Muscle of leg (tissue), 11 donors: ENCODE measurements around the gene RAB29. TPM values are rescaled to one million over a fixed set of nuclear protein-coding genes. Genes with fewer than 3 reads are reported as not detected.
A peak's percentile ranks its signal among the peaks of the same experiment; 100 is the strongest.

Experiments
- DNase-seq: peaks from one replicate; pipeline ENCODE4 v3.0.0; 2013
- H3K27ac ChIP-seq: one replicate; pipeline ENCODE4 v1.5.1; 2013; ENCODE audit warnings: mild to moderate bottlenecking, low read length, control low read depth
- H3K27me3 ChIP-seq: one replicate; pipeline ENCODE4 v1.6.1; 2013; ENCODE audit warnings: low read length; ENCODE audit not compliant: control insufficient read depth, insufficient read depth
- H3K36me3 ChIP-seq: one replicate; pipeline ENCODE4 v1.6.1; 2013; ENCODE audit warnings: low read length; ENCODE audit not compliant: control insufficient read depth, insufficient read depth
- H3K4me1 ChIP-seq: one replicate; pipeline ENCODE4 v1.6.1; 2013; ENCODE audit warnings: low read length; ENCODE audit not compliant: control insufficient read depth, insufficient read depth
- H3K4me3 ChIP-seq: one replicate; pipeline ENCODE4 v1.5.1; 2013; ENCODE audit warnings: low read length, control low read depth
- H3K9me3 ChIP-seq: replicated peaks from 2 replicates; pipeline ENCODE4 v1.6.1; 2013; ENCODE audit warnings: low read depth, low read length; ENCODE audit not compliant: control insufficient read depth
- WGBS: methylation state at CpG from one replicate; pipeline ENCODE4 v1.1.5; 2013; ENCODE audit warnings: missing lambda C conversion rate; ENCODE audit not compliant: insufficient coverage; 5-methylcytosine and 5-hydroxymethylcytosine counted together
- polyA plus RNA-seq, 8 donors: library from polyadenylated mRNA; unstranded; fragments of 120-200 nt; gene quantifications; one replicate each; pipeline versions ENCODE4 v1.2.1 to v1.2.3, GENCODE V29; 2013; ENCODE audit warnings: inconsistent platforms in 1 of 8, low replicate concordance in 1 of 8; ENCODE audit not compliant: insufficient read length in 8 of 8, insufficient read depth in 1 of 8
- total RNA-seq: library from RNA; stranded (reverse); fragments of 120-200 nt; gene quantifications from one replicate; pipeline ENCODE4 v1.2.4, GENCODE V29; 2013

RAB29 gene
- total and polyA plus RNA-seq, 9 donors, result 3.0 to 8.6 (median 3.7) TPM

DNA sequence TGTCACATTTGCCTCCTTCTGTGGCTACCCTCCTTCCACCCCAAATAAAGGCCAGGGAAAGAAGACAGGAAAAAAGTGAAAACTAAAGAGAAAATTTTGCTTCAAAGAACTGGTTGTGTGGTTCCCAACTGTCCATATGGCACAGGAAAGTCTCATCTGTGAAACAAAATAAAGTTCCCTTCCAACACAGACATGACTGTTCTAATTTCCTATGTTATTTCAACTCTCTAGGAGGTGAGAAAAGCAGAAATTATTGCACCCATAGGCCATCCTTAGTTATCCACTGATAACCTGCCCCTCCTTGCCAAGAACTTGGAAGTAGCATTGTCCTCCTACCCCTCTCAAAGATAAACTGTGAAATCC is 8.1 kb upstream of the RAB29 start:
- DNase-seq, result no peak
- no peaks in the 10 kb centered on the region for H3K27me3 ChIP-seq
- H3K4me3 ChIP-seq, result no peak overlapping the region
- H3K9me3 ChIP-seq, result no peaks in the 10 kb centered on the region
- no peak overlapping the region for H3K27ac ChIP-seq
- H3K4me1 ChIP-seq, result peaks cover 6% of the 10 kb centered on the region
- no peaks in the 10 kb centered on the region for H3K36me3 ChIP-seq

DNA sequence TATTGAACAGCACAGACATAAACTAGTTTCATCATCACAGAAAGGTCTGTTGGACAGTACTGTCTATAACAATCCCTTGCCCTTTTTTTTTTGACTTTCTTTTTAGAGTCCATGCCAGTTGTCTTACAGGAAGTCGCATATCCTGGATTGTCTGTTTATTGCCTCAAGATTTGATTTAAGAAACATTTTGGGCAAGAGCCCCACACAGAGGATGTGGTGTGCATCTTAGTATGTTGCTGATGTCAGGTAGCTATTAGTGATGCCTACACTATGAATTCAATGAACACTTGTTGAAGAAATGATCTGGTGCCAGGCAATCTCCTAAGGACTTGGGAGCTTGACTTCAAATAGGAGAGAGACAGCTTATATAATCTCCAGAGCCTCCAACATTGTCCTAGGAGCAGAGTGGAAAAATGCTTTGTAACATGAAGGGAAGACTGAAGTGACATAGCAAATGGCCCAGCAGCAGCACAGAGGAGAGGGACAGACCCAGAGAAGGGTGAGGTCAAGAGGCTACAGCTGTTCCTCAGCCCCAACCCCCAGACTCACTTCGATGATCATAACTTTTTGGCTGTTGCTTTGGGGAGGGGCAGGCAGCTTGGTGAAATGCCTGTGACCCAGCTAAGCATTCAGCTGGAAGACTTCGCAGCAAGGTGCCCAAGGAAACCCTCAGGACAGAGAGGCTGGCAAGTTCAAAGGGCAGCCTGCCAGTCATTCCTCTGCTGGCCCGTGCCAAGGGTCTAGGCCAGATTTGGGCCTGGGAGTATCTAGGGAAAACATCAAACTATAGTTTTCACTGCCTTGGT is 7.5 kb upstream of the RAB29 start:
- no peak overlapping the region for H3K4me3 ChIP-seq
- no peaks in the 10 kb centered on the region for H3K36me3 ChIP-seq
- H3K27ac ChIP-seq, result no peak overlapping the region
- H3K4me1 ChIP-seq, result peaks cover 6% of the 10 kb centered on the region
- DNase-seq, result no peak
- WGBS, result 80% methylated on average over 2 of the region's 4 CpGs
- no peaks in the 10 kb centered on the region for H3K27me3 ChIP-seq
- H3K9me3 ChIP-seq, result no peaks in the 10 kb centered on the region

DNA sequence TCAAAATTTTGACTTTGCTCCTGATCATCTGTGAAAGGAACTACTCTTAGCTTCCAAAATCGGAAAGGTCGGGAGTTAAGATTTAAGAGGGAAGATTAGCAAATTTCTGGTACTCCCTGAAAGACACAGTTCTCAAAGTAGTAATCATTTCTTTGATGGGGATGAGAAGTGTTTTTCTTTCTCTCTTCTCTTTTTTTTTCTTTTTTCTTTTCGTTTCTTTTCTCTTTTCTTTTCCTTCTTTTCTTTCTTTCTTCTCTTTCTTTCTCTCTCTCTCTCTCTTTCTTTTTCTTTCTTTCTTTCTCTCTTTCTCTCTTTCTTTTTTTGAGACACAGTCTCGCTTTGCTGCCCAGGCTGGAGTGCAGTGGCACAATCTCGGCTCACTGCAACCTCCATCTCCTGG is 5.1 kb upstream of the RAB29 start:
- no peak overlapping the region for H3K4me3 ChIP-seq
- 79% methylated on average over 3 of the region's 5 CpGs for WGBS
- H3K36me3 ChIP-seq, result no peaks in the 10 kb centered on the region
- H3K27ac ChIP-seq, result no peak overlapping the region
- no peaks in the 10 kb centered on the region for H3K9me3 ChIP-seq
- no peaks in the 10 kb centered on the region for H3K27me3 ChIP-seq
- peaks cover 9% of the 10 kb centered on the region for H3K4me1 ChIP-seq
- DNase-seq, result no peak

DNA sequence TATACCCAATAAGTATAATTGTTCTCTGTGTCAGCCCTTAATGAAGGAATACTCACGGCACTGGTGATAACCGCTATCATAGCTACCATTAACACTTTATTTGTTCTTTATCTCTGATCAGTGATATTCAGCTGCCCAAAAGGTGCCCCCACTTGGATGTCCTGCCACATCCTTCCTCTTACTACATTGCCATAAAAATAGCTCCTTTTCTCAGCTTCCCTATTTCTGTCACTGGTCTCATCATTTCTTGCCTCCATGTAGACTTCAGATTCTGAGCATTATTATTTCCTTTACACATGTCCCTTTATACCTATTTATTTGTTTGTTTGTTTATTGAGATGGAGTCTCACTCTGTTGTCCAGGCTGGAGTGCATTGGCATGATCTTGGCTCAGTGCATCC is 2.7 kb upstream of the RAB29 start:
- H3K4me3 ChIP-seq, result no peak overlapping the region
- H3K27me3 ChIP-seq, result peaks cover 19% of the 10 kb centered on the region
- H3K27ac ChIP-seq, result no peak overlapping the region
- no peaks in the 10 kb centered on the region for H3K36me3 ChIP-seq
- H3K9me3 ChIP-seq, result no peaks in the 10 kb centered on the region
- peak; percentile 27 for DNase-seq
- H3K4me1 ChIP-seq, result peaks cover 10% of the 10 kb centered on the region
- 78% methylated on average over 2 of the region's 2 CpGs for WGBS

DNA sequence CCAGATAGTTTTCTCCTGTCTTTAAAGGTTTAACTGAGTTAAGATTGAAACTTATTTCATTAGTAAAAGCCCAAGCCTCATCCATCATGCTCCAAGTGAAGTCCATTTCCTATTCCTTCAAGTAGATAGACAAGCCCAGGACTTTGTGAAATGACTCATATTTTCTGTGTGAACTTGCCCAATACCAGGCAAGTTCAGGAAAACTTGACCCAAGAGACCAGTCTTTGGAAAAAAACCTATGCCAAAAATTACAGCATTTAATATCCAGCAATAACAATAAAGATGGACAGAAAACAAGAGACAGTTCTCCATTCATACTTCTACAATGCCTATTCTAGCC is 405 bp upstream of the RAB29 start:
- H3K27me3 ChIP-seq, result peaks cover 21% of the 10 kb centered on the region
- no peaks in the 10 kb centered on the region for H3K9me3 ChIP-seq
- peaks cover 8% of the 10 kb centered on the region for H3K4me1 ChIP-seq
- H3K27ac ChIP-seq, result no peak overlapping the region
- H3K4me3 ChIP-seq, result peak overlapping the region; percentile 71
- no peaks in the 10 kb centered on the region for H3K36me3 ChIP-seq
- DNase-seq, result peak; percentile 63

DNA sequence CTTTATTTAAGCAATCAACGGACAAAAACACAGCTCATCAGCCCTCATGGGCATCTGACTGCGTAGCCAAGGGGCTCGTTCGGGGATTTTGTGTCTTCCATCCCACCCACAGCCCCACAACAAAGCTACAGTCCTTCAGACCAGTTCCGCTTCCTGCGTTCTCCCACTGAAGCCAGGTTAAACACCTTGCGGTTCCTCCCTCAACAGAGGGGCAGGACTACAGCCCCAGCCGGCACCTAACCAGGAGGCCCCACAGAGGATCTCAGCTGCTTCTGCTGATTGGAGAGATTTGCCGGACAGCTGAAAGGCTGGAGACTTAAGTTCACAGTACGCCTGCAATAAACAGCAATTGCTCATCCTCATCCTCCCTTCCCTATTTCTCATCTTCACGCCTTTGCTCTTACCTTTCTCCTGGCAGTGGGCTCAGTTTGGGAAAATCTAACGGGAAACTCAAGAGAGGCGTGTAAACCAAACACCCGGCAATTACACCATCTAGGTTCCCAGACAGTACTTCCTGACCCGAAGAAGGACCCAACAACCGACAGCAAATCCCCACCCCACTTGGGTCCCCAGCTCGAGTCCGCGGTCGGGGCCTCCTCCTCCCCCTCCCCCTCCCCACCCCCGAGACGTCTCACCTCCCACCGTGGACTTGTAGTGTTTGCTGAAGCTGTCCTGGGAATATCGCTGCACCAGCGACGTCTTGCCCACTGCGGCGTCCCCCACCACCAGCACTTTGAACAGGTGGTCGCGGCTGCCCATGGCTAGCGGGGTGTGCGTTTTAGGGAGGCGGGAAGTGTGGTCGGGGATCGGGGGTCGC is 876 bp downstream of the RAB29 start:
- no peak overlapping the region for H3K27ac ChIP-seq
- DNase-seq, result peak; percentile 29
- H3K4me3 ChIP-seq, result peak overlapping the region; percentile 71
- 15% methylated on average over 11 of the region's 36 CpGs for WGBS
- no peaks in the 10 kb centered on the region for H3K36me3 ChIP-seq
- H3K27me3 ChIP-seq, result peaks cover 21% of the 10 kb centered on the region
- peaks cover 8% of the 10 kb centered on the region for H3K4me1 ChIP-seq
- H3K9me3 ChIP-seq, result no peaks in the 10 kb centered on the region

DNA sequence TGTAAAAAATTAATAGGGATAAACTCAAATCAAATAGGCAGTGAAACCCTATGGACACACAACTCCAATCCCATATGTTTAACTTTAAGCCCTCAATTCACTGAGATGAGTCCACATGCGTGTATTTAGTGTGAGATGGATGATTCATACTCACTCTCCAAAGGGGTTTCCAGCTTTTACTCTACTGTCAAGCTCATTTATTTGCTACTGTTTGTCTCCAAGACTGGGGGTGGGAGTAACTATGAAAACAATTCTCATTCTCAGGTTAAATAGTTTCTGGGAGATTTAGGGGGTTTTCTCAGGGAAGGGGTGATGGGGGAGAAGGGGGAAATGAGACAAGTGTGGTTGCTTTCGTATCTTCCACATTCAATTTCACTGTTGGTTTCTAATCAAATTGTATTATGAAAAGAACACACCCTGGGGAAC is 2.7 kb downstream of the RAB29 start:
- H3K27ac ChIP-seq, result no peak overlapping the region
- peaks cover 8% of the 10 kb centered on the region for H3K4me1 ChIP-seq
- no peaks in the 10 kb centered on the region for H3K9me3 ChIP-seq
- DNase-seq, result no peak
- peaks cover 21% of the 10 kb centered on the region for H3K27me3 ChIP-seq
- no CpG with 5 or more reads among the region's 2 CpGs for WGBS
- no peaks in the 10 kb centered on the region for H3K36me3 ChIP-seq
- H3K4me3 ChIP-seq, result no peak overlapping the region

DNA sequence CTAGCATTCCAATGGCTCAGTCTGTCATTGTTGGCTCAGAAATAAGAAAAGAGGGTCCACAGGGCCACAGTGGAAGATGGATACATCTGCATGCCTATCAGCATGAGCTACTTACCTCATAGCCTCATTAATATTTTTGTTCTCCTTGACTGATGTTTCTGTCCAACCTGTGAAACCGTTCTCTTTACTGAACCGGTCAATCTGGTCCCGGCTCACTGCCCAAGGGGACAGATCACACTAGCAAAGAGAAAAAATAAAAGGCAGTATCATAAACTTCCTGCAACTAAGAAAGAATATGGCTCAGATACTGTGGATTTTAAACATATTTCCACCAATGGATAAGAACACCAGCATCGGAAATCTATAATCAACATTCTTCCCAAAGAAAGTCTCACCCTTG is 4.7 kb downstream of the RAB29 start:
- WGBS, result 100% methylated on average over 1 of the region's 4 CpGs
- no peaks in the 10 kb centered on the region for H3K36me3 ChIP-seq

DNA sequence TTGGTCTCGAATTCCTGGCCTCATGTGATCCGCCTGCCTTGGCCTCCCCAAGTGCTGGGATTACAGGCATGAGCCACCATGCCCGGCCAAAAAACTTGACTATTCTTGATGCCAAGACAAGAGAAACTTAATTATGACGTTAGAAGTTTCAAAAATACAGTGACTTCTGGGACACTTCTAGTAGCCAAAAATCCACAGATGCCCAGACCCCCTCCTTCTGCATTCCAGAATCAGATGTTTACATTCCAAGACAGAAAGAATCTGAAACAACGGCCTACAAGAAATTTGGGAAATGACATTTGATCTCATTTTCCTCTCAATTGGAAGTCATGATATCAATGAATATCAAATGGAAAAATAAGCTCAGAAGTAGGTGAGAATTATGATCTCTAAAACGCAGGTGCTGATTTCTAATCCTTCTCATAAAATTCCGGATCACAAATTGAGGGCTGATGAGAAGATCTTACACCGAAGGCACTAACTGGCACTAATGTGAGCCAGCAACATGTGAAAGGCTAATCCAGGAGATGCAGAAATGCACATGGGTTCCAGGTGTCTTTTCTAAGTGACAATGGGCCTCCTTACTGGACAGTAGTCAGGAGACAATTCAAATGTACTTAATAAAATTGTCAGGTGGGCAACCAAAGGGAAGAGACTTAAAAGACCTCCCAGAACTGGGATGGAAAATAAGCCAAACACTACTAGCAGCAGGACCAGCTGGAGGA is 5.5 kb downstream of the RAB29 start:
- H3K9me3 ChIP-seq, result no peaks in the 10 kb centered on the region
- DNase-seq, result no peak
- H3K27ac ChIP-seq, result no peak overlapping the region
- WGBS, result 57% methylated on average over 5 of the region's 8 CpGs
- H3K4me3 ChIP-seq, result no peak overlapping the region
- peaks cover 17% of the 10 kb centered on the region for H3K27me3 ChIP-seq
- peaks cover 5% of the 10 kb centered on the region for H3K4me1 ChIP-seq
- no peaks in the 10 kb centered on the region for H3K36me3 ChIP-seq

More for the DNA sequence above, 4.7 kb downstream of the RAB29 start:
- H3K4me3 ChIP-seq, result no peak overlapping the region
- no peaks in the 10 kb centered on the region for H3K9me3 ChIP-seq
- peaks cover 21% of the 10 kb centered on the region for H3K27me3 ChIP-seq
- H3K4me1 ChIP-seq, result peaks cover 8% of the 10 kb centered on the region
- no peak overlapping the region for H3K27ac ChIP-seq
- DNase-seq, result no peak

DNA sequence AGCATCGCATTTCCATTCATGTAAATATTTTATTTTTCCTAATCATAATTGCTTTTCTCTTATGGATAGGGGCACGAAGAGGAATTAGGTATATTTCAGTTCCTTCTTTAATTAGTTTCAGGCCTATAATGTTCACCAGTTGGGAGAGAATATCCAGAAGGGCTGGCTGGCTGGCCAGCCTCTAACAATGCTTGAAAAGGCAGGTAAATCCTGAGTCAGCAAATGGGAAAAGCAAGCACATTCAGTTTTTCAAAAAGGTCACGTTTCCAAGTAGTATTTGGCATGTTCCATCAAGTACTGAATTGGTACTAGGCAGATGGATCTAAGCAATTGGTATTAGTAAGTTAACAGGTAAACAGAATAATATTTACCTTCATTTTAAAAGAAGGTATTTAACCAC is 8.0 kb downstream of the RAB29 start:
- Histone ChIP-seq H3K36me3 (no peaks in the 10 kb centered on the region), H3K27me3 (peaks cover 2% of the 10 kb centered on the region), H3K4me1 (no peaks in the 10 kb centered on the region), H3K9me3 (no peaks in the 10 kb centered on the region), H3K4me3 (no peak overlapping the region), H3K27ac (no peak overlapping the region)
- WGBS, result no CpG with 5 or more reads among the region's 3 CpGs
- DNase-seq, result no peak
